Measurements from ENCODE around the gene NDUFC1.
"Not testable (repeated sequence)": the region's sequence is repeated elsewhere in the genome, so short reads cannot be mapped to it uniquely, and the experiment has no call there.

The NDUFC1 gene

DNA sequence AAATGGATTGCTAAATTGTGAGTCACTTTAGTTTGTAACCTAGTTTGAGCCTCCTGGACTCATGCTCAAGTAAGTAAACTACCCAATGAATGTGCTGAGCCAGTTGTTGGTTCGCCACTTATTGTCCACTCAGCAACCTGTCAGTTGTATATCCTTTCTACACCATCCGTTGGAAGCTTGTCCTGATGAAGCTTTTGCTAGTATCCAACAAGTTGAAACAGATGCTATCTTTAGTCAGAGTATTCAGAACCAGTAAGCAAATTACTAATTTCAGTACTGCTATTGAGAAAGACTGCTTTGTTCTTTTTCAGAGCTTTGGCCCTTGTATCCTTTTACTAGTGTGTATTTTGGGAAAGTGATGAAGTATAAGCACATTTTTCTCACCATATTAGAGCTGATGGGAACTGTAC lies 5.3 kb downstream of the NDUFC1 start:
- DNase-seq, result no peak

DNA sequence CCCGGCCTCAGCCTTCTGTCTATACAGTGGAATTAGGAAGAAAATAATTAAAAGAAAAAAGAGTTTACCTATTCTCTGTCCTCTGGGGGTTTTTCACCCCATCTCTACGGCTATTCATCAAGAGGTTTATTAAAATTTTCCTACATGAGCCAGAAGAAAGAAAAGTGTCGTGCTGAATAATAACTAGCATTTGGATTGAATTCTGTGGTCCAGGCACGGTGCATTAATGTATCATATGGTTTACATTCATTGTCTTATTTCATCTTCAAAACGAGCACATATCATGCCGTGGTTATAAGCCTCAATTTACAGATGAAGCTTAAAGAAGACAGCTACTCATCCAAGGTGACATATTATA lies 6.4 kb downstream of the NDUFC1 start:
- no peak for DNase-seq

DNA sequence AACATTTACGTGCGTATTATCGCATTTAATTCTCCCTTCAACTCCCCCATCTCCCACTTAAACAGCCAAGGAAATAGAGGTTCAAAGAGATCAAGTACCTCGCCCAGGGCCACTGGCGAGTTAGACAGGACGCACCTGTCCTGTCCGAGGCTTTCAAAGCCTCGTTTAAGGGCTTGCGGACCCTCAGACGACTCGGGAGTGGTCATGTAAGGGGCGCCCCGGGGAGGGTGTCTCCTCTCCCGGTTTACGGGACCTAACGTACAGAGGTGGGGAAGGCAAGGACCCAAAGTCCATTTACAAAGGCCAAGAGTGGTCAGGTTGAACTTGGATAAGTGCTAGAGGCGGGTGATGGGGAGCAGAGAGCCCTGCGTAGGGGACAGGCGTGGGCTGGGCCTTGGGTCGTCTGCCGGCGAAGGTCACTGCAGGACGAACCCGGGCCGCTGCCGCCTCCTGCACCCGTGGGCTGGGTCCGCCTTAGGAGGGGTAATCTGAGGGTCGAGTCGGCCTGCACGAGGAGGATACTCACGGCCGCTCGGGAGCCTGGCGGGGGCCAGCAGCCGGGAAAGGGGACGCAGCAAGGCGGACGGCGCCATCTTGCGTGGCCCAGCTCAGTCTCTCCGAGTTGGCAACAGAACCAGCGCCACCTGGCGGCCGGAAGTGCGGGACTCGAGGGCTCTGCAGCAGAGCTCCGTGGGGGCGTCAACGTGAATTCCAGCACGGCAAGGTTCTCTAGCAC lies 6.9 kb downstream of the NDUFC1 start:
- peak; percentile 99 for DNase-seq

DNA sequence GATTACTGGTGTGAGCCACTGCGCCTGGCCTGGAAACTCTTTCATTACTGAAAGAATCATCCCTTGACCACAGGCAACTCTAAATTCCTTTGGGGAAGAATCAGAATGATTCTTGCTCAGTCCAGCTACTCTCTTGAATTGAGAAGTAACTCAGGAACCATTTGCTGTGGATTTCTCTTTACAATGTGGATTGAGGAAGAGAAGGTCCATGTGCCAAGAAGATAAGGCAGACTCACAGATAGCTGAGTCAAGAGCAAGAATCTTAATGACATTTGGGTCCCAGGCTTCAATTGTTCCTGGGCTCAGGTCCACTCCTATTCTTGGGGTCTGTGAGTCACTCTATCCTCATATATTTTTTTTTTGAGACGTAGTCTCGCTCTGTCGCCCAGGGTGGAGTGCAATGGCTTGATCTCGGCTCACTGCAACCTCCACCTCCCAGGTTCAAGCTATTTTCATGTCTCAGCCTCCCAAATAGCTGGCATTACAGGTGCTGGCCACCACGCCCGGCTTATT lies 16.0 kb downstream of the NDUFC1 start:
- no peak for DNase-seq

DNA sequence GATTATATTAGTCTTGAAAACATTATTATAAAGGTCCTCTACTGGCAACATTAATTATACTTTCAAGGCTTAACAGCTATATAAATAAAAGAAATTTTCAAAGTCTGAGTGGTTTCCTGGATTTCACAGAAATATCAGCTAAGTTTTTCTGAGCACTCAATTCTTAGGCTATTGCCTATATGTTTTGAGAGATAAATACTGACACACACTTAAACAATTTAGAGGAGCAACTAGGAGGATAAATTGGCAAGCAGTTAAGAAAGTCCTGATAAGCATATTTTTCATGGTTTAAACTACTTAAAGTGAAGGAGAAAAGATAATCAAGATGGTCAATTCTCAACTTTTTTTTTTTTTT lies 19.6 kb downstream of the NDUFC1 start:
- no peak for DNase-seq

DNA sequence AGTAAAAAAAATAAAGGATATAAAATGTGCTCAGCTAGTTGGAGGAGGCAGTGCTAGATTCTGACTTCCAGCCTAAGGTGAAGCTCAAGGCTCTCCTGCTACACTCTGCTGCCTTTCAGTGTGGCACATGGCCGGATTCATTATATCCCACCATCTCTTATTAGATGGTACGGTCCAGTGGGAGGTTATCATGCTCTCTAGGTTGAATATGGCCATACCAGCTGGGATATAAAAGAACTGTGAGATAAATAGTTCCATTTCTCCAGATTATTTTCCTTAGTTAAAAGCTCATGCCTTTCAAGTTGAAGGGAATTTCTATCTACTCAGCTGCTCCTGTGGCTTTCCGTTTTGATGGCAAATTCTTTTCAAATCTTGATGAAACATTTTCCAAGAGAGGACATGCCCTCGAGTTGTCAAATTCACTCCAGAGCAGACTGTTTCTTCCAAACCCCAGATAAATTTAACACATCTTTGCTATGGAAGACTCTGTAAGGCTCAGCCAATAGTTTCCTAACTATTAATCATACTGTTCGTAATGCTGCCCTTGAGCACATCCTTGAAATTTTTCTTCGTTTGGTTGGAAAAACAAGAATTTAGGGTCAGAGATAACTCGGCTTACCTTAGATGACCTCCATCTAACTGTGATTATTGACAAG lies 20.1 kb downstream of the NDUFC1 start:
- no peak for DNase-seq

DNA sequence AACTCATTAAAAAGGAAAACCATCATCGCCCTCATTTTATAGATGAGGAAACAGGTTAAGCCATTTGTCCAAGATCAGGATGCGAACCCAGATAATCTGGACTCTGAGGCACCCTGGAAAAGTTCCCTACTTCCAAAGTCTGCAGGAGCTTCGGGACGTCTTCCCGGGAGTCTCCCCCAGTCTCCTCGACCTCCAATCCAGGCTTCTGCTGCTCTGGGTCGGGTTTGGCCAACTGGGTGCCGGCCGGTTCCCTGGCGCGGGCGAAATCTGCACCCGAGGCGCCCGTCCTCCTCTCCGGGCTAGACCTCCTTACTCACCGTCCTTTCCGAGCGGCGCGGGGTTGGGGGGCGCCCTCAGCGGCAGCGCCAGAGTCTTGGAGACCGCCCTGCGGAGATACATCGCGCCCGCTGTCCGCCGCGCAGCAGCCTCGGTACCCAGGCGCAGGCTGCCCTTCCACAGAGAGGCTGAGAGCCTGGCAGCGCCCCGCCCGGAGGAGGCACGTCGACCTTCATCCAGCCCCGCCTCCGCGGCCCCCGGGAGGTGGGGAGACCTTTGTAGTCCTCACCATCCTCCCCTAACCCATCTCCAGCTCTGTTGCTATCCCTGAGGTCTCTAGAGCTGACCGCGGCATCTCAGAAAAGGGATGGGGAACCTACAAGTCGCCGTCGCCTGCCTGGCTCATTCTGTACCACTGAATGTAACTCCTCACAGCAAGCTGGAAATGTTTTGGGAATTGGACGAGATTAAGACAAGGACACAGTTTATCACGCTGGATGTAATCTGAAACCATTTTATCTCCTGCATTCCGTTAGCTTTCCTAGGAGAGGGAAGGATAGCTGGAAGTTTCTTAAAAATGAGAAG lies 22.3 kb downstream of the NDUFC1 start, which contains the start of gene MGARP:
MGARP (minus strand) TSS at position 466 of the 861 bp plus-strand sequence; CDS start at position 399, 67 bp downstream.
- no peak for DNase-seq

DNA sequence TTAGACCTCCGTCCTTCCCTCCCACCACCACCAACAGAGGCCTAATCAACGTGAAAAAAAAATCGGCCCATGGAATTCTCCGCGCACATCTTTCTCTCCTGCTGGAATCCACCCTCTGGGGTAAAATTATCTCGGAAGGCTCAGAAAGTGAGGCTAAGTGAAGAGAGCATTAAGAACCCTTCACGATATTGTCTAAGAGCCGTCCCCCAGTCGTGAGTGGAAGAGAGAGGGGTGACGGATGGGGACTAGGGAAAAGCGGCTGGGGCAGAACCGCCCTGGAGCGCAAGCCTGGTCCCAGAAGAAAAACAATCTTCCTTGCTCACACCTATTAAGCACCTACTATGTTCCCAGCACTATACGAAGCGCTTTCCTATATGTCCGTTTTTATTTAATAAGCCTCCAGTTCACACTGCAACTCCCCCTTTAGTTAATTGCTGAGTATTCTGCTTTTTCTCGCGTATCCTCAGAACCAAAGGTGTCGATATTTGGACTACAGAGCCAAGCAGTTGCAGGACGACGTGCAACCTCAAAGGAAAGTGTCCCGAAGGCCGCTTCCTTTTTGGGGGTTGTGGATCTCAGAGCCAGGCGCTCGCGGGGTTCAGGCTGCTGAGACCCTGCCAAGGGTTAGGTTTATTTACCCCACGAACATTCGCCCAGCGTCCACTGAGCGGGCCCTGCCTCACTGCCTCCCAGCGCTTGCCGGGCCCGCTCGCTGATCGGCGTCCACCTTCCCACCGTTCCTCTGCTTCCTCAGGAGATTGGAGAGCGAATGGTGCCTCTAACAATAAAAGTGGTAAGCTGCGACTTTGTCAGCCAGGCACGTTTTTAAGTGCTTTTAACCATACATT lies 23.1 kb downstream of the NDUFC1 start:
- DNase-seq, result no peak

DNA sequence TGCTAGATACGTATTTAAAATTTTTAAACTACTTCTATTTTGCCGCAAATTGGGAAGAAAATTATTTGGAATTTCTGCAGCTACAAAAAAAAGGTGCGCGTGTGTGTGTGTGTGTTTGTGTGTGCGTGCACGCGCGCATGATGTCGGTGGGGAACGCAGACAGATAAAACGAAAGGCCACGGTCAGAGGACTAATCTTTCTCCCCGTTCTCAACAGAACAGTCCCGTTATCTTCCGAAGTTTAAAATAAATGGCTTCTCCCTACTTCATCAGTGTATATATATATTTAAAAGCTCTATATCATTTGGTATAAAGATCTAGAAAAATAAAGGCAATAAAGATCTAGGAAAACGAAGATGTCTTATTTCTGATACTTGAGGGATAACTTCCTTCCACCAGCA lies 23.8 kb downstream of the NDUFC1 start:
- DNase-seq, result no peak

DNA sequence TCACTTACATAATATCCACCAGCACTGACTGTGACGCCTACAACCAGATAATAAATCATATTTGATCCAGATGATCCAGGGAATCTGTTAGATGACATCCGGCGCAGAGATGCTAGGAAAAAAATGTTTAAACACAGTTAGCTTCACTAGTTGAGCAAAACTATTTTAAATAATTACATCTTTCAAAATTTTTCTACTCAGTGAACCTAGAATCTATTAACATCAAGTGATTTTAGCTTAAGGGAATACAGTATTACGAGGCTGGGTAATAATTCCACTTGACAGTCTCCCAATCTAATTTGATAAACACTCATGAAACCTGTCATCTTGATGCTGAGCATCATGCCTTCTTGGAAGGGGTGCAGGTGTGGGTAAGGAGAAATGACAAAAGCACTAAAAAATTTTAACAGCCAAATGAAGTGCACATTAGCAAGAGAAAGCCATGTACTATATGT lies 27.0 kb downstream of the NDUFC1 start:
- DNase-seq, result no peak

DNA sequence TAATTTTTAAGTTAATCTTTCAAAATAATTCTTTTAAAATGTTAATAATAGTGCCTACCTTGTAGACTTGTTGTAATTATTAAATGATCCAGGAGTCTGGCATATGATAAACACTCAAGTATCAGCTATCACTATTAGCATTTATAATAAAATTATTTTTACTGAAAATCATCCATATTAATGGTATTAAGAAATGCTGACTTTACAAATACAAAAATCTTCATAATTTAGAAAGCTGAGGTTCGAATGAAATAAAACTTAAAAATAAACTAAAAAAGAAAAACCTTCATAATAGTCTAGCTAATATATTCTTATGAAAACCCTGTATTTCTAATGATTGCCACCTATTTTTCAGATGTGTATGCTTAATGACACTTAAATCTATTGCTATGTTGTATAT lies 27.5 kb downstream of the NDUFC1 start:
- DNase-seq, result no peak

DNA sequence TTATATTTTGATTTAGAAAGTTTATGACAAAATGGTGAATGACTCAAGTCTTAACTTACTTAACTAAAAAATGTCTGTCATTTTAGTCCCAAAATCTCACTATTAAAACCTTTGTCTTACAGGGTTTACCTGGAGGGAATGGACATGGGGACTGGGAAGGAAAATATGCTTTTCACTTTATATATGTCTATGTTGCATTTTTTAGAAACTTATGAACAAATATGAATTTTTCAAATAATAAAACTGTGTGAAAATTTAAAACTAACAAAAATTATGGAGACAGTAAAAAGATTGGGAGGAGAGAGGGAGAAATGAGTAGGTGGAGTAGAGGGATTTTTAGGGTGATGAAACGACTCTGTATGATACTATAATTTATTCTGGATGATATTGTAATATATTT lies 28.4 kb downstream of the NDUFC1 start:
- no peak for DNase-seq

DNA sequence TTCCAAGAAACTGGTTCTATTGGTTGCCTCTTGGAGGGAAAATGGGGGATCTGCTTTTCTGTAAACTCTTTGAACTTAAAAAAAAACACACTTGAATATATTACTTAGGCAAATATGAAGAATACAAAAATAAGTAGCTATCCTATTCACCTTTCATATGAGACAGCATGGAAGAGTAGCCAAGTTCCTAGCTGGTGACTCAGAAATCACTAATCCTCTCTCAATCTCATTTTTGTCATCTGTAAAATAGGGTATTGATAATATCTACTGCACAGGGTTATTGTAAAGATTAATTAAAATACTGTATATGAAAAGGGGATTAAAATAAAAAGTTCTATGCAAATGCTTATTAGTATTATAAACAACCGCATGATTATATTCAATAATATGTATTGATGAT lies 35.0 kb downstream of the NDUFC1 start:
- no peak for DNase-seq

DNA sequence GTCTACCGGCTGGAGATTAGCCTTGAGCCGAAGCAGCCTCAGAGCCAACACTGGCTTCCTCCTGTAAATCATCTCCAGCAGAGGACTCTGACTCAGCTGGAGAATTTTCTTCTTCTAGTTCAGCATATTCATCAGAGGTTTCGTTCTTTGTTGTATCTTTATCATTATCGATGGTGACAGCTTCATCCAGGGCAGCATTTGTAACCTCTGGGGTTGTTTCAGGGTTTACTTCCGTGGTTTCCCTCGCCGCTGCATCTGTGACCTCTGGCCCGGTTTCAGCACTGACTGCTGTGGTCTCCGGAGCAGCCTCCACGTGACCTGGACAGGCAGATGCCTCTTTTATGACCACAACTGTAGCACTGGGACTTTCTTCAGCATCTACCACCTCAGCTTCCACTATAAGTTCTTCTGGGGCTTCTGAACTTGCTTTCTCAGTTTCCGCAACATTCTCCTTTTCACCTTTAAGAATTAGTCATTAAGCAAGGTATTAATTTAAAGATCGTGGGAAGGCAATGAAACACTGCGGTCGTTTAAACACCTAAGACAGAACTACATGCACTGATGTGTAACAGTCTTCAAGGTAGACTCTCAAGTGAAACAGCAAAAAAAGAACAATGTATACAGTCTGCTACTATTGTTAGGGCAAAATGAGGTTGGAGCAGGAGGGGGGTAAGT lies 35.6 kb downstream of the NDUFC1 start:
- DNase-seq, result peak; percentile 53

DNA sequence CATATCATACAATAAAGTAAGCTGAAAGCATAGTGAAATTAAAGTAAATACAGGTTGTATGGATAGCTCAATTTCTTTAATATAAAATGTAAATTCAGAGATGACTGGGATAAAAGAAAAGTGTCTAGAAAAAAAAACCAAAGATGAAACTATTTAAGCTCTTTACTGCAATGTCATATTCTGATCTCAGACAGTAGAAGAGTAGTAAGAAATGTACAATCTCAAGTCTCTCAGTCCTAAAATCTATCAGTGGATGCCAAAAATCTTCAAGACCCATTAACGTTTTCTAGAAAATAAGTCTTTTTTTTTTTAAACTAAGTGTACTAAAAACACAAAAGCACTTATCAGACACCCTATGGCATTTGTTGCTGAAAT lies 36.1 kb downstream of the NDUFC1 start:
- no peak for DNase-seq

DNA sequence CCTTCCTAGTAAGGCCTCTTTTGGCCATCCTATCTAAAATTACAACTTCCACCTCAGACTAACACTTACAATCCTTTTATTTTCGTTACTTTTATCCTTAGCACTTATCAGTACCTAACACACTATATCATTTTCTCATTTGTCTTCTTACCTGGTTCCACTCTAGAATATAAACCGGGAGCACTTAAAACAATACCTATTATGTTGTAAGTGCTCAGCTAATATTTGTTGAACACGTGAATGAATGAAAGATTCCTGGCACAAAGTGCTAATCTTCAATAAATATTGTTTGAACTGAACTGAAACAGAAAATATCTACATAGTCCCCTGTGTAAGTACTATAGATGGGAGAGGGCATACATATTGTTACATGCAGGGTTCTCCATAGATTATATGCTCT lies 36.6 kb downstream of the NDUFC1 start:
- DNase-seq, result no peak

DNA sequence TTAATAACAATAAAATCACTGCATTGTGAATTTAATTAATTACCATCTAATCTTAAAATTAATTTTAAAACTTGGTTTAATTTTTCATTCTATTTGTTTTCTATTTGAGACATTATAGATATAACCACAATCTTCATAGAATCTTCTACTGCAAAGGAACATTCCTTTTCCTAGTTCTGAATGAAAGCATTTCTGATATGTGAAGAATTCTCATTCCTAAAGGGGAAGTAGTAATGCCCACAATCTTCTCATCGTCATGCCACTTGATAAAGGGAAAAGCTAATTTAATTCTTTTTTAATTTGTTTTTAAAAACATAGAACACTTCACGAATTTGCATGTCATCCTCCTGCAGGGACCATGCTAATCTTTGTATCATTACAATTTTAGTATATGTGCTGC lies 45.9 kb downstream of the NDUFC1 start:
- DNase-seq, result no peak

DNA sequence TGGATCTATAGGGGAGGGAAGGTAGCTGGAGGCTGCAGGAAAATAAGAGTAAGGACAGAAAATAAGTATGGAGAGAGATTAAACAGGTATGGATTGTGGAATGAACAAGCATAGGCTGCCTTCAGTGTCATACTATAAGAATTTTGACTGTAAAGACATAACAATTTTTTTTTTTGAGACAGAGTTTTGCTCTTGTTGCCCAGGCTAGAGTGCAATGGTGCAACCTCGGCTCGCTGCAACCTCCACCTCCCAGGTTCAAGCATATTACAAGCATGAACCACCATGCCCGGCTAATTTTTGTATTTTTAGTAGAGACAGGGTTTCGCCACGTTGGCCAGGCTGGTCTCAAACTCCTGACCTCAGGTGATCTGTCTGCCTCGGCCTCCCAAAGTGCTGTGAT lies 46.7 kb downstream of the NDUFC1 start:
- DNase-seq, result not testable (repeated sequence)

DNA sequence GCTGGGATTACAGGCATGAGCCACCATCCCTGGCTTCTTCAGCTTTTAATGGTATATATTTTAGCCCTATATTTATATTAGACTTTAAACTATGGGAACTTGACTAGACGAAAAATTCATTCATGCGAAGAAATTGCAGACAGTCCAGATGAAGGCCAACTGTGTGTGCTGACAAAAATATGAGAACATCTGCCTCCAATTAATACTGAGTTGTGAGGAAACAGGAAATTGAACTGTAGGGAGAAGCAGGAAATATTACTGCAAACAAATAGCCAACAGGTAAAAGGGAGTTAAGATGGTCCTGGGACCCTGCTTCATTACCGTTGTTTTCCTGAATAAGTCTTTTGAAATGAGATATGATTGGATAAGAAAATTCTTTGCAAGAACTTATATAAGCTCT lies 48.6 kb downstream of the NDUFC1 start:
- no peak for DNase-seq

DNA sequence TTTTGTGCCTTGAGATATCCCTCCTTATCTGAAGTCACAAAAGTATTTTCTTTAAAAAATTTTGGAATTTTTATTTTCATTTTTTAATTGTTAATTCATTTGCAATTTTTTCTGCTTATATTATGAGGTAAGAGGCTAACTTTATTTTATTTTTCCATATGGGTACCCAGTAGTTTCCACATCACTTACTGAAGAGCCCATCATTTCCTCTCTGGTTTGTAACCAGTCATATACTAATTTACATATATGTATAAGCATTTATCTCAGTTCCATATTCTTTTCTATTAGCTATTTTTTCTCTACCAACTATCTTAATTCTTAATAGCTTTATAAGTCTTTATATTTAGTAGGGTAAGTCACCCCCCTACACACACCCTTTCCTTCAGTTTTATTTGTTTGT lies 49.2 kb downstream of the NDUFC1 start:
- no peak for DNase-seq

DNA sequence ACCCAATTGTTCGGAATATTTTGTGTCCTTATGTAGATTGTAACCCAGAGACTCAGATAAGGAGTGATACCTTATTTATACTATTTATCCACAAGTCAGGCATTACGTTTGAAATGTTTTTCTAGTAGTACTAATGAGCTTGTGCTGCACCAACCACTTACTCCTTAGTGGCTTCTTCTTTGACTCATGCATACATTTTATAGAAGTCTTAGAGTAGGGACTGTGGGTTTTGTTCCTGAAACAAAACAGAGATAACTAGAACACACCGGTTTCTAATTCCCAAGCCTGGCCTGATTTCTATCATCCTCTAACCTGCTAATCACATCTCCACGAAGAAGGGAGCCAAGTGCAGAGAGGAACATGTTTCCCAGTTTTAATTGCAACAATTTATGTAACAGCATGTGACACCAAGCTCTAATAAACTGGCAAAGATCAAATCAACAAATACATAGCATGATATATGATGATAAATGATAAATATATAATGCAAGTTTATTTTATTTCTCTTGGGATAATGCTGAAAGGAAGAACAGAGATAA lies 54.5 kb downstream of the NDUFC1 start:
- DNase-seq, result no peak

DNA sequence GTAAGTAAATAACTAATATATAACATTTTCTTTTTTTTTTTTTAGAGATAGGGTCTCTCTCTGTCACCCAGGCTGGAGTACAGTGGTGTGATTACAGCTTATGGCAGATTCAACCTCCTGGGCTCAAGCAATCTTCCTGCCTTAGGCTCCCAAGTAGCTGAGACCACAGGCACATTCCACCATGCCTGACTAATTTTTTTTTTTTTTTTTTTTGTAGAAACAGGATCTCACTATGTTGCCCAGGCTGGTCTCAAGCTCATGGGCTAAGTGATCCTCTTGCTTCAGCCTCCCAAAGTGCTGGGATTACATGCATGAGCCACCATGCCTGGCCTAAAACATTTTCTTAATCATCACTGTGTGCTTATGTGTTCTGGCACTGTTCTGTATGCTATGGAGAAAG lies 55.0 kb downstream of the NDUFC1 start:
- no peak for DNase-seq

Measured in T-helper 9 cell (primary cell).